K562 (cell line): ENCODE data around the gene ZNF763. TPM values are rescaled to one million over a fixed set of nuclear protein-coding genes. Genes with fewer than 3 reads are reported as not detected.

Experiments used
- KDM5B ChIP-seq: fragments of 200-600 bp; sonication (generic); IDR thresholded peaks from 2 replicates; pipeline ENCODE4 v1.6.1; 2012; ENCODE audit warnings: low read depth, mild to moderate bottlenecking, moderate library complexity, low read length, control low read depth, inconsistent platforms; ENCODE audit not compliant: insufficient replicate concordance
- NR4A1 ChIP-seq, 2 experiments: fragments of 250-450 bp in 1 of 2; fragments of 450-650 bp in 1 of 2; sonication (Bioruptor Pico) in 1 of 2; IDR thresholded peaks; 2 replicates each; pipeline versions ENCODE4 v1.4.0 to v1.6.1; 2016 to 2020; ENCODE audit warnings: mild to moderate bottlenecking in 2 of 2, missing compliant biosample characterization in 1 of 2, missing genetic modification characterization in 1 of 2, moderate library complexity in 1 of 2
- PHB ChIP-seq: fragments of 250-450 bp; sonication (Bioruptor Pico); IDR thresholded peaks from 2 replicates; pipeline ENCODE4 v1.5.0; 2021
- PHF21A ChIP-seq: fragments of 450-650 bp; IDR thresholded peaks from 2 replicates; pipeline ENCODE4 v1.6.1; 2017; ENCODE audit warnings: low read depth, borderline replicate concordance
- ZNF518B ChIP-seq: fragments of 250-450 bp; sonication (Bioruptor Pico); IDR thresholded peaks from 2 replicates; pipeline ENCODE4 v1.5.0; 2021; ENCODE audit warnings: mild to moderate bottlenecking, moderate library complexity
- ZNF644 ChIP-seq: fragments of 200-800 bp; sonication (Bioruptor generic); IDR thresholded peaks from 2 replicates; pipeline ENCODE4 v1.6.1; 2016; ENCODE audit warnings: low read depth, missing genetic modification characterization, missing compliant biosample characterization
- polyA plus RNA-seq, 8 experiments: library from polyadenylated mRNA; depleted of rRNA in 4 of 8; stranded (reverse) in 5 of 8; unstranded in 3 of 8; fragments of >200 nt; fragmentation: Nextera tagmentation in 2 of 8; fragmentation: Illumina TruSeq in 1 of 8; extraction: Ambion mirVana in 2 of 8; extraction: Trizol in 1 of 8; gene quantifications; 2 replicates each; pipeline versions ENCODE4 v1.2.1 to v1.2.3, GENCODE V29; 2011 to 2014; ENCODE audit warnings: inconsistent platforms in 1 of 8, missing spikeins in 1 of 8
- total RNA-seq, 7 experiments: library from RNA; depleted of rRNA in 6 of 7; stranded (reverse); fragments of >200 nt in 6 of 7; fragmentation: Illumina TruSeq in 2 of 7; extraction: Trizol in 2 of 7; gene quantifications; 2 replicates each; pipeline versions ENCODE4 v1.2.1 to v1.2.3, GENCODE V29; 2011 to 2021; ENCODE audit warnings: low replicate concordance in 1 of 7
- TF ChIP-seq, protein P1 (sequence below), 2 experiments: fragments of 450-650 bp; IDR thresholded peaks; 2 replicates each; pipeline ENCODE4 v1.6.1; 2018; ENCODE audit warnings: mild to moderate bottlenecking in 2 of 2, low read depth in 1 of 2; ENCODE audit not compliant: partially characterized antibody in 2 of 2

The ZNF763 gene
- total and polyA plus RNA-seq, 9 of the 15 experiments (the other 6 are each of a cell fraction or from before 2014, with no cell fraction given) = 0.08 to 0.28 (median 0.16) TPM; not detected in 3

DNA sequence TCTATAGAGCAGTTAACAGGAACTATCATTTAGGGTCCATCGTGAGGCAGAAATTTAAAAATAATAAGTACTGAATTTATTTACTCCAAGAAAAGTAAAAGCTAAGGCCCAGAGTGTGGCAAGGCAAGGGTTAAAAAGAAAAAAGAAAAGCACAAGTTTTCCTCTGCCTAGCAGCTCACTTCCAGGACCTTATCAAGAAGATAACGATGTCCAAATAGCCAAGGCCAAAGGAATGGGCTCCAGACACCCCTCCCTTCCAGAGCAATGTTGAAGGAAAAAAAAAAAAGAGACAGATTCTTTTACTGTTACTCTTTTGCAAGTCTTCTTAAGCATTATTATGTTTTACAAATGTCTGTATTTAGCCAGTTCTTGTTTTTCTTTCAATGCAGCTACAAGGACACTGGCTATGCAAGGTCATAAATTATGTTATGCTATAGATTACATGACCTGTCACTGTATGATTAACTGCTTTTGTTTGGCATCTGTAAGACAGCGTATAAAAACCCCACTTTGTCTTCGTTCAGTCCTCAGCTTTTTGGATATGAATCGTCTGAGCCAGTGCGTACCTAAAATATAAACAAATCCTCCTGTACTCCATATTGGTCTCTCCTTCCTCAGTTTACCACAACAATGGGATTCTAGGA lies 42.9 kb upstream of the ZNF763 start (continued):
- TF ChIP-seq, protein P1, sequence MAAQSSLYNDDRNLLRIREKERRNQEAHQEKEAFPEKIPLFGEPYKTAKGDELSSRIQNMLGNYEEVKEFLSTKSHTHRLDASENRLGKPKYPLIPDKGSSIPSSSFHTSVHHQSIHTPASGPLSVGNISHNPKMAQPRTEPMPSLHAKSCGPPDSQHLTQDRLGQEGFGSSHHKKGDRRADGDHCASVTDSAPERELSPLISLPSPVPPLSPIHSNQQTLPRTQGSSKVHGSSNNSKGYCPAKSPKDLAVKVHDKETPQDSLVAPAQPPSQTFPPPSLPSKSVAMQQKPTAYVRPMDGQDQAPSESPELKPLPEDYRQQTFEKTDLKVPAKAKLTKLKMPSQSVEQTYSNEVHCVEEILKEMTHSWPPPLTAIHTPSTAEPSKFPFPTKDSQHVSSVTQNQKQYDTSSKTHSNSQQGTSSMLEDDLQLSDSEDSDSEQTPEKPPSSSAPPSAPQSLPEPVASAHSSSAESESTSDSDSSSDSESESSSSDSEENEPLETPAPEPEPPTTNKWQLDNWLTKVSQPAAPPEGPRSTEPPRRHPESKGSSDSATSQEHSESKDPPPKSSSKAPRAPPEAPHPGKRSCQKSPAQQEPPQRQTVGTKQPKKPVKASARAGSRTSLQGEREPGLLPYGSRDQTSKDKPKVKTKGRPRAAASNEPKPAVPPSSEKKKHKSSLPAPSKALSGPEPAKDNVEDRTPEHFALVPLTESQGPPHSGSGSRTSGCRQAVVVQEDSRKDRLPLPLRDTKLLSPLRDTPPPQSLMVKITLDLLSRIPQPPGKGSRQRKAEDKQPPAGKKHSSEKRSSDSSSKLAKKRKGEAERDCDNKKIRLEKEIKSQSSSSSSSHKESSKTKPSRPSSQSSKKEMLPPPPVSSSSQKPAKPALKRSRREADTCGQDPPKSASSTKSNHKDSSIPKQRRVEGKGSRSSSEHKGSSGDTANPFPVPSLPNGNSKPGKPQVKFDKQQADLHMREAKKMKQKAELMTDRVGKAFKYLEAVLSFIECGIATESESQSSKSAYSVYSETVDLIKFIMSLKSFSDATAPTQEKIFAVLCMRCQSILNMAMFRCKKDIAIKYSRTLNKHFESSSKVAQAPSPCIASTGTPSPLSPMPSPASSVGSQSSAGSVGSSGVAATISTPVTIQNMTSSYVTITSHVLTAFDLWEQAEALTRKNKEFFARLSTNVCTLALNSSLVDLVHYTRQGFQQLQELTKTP (IDR thresholded peaks at IDR 0.05; ENCODE audit: low read depth in 1 of 2, partially characterized antibody in 2 of 2) = peak in 1 of 2 experiments; percentile 92
- TF ChIP-seq ZNF518B (CRISPR knock-in tag) (no peak), PHB (CRISPR knock-in tag) (no peak), NR4A1 (CRISPR knock-in tag; IDR thresholded peaks at IDR 0.05) (no peak), NR4A1 (tag; IDR thresholded peaks at IDR 0.05) (no peak; the same call in 1 of the 2 replicates), ZNF644 (tag) (peak; percentile 75; the same call in 1 of the 2 replicates), PHF21A (no peak), KDM5B (no peak)
